ENCODE measurements around the gene MUC16. TPM values are rescaled to one million over a fixed set of nuclear protein-coding genes. Genes with fewer than 3 reads are reported as not detected.

MUC16 gene
- total RNA-seq, 6 experiments from 2014 or later, result not detected

GRCh38 chr19:9041023-9041422 lies 30.8 kb upstream of the MUC16 start:
- no peak for TF ChIP-seq CTCF (IDR thresholded peaks at IDR 0.05)
- Mint-ChIP-seq H3K36me3 (ENCODE audit: low read depth) (peaks cover 10% of the 10 kb centered on the region; the same call in 1 of the 2 replicates), H3K9me3 (peaks cover 48% of the 10 kb centered on the region), H3K4me1 (ENCODE audit: low read depth) (no peaks in the 10 kb centered on the region), H3K27me3 (ENCODE audit: insufficient read depth) (no peaks in the 10 kb centered on the region; the same call in 1 of the 2 replicates), H3K27ac (no peak overlapping the region), H3K4me3 (no peak overlapping the region)
- DNase-seq, result no peak

GRCh38 chr19:9040131-9040530 lies 29.9 kb upstream of the MUC16 start:
- Mint-ChIP-seq H3K27me3 (ENCODE audit: insufficient read depth) (no peaks in the 10 kb centered on the region; the same call in 1 of the 2 replicates), H3K4me1 (ENCODE audit: low read depth) (no peaks in the 10 kb centered on the region), H3K27ac (no peak overlapping the region), H3K36me3 (ENCODE audit: low read depth) (peaks cover 6% of the 10 kb centered on the region; the same call in 1 of the 2 replicates), H3K9me3 (peaks cover 53% of the 10 kb centered on the region), H3K4me3 (no peak overlapping the region; the same call in 1 of the 2 replicates)
- no peak for TF ChIP-seq CTCF (IDR thresholded peaks at IDR 0.05)
- no peak for DNase-seq

GRCh38 chr19:9039728-9040127 lies 29.5 kb upstream of the MUC16 start:
- Mint-ChIP-seq H3K27me3 (ENCODE audit: insufficient read depth) (no peaks in the 10 kb centered on the region; the same call in 1 of the 2 replicates), H3K4me3 (no peak overlapping the region; the same call in 1 of the 2 replicates), H3K4me1 (ENCODE audit: low read depth) (no peaks in the 10 kb centered on the region), H3K36me3 (ENCODE audit: low read depth) (peaks cover 4% of the 10 kb centered on the region; the same call in 1 of the 2 replicates), H3K9me3 (peaks cover 51% of the 10 kb centered on the region), H3K27ac (no peak overlapping the region)
- DNase-seq, result no peak
- TF ChIP-seq CTCF (IDR thresholded peaks at IDR 0.05), result no peak

GRCh38 chr19:9037400-9038062 lies 27.3 kb upstream of the MUC16 start:
- Mint-ChIP-seq H3K4me1 (ENCODE audit: low read depth) (no peaks in the 10 kb centered on the region), H3K27ac (no peak overlapping the region), H3K9me3 (peaks cover 45% of the 10 kb centered on the region), H3K27me3 (ENCODE audit: insufficient read depth) (no peaks in the 10 kb centered on the region; the same call in 1 of the 2 replicates), H3K4me3 (no peak overlapping the region), H3K36me3 (ENCODE audit: low read depth) (no peaks in the 10 kb centered on the region)
- no peak for TF ChIP-seq CTCF (IDR thresholded peaks at IDR 0.05)
- no peak for DNase-seq

GRCh38 chr19:9032136-9032631 lies 22.0 kb upstream of the MUC16 start:
- H3K27me3 Mint-ChIP-seq (ENCODE audit: insufficient read depth), result no peaks in the 10 kb centered on the region
- no peak overlapping the region for H3K27ac Mint-ChIP-seq
- no peaks in the 10 kb centered on the region for H3K36me3 Mint-ChIP-seq (ENCODE audit: low read depth)

More at GRCh38 chr19:9032136-9032631, 22.0 kb upstream of the MUC16 start:
- DNase-seq, result no peak
- no peak for TF ChIP-seq CTCF (IDR thresholded peaks at IDR 0.05)
- Mint-ChIP-seq H3K4me3 (no peak overlapping the region), H3K9me3 (peaks cover 58% of the 10 kb centered on the region), H3K4me1 (ENCODE audit: low read depth) (no peaks in the 10 kb centered on the region)
